ENCODE data around the gene PCBP4.
A peak's percentile ranks its signal among the peaks of the same experiment; 100 is the strongest.

The PCBP4 gene

DNA sequence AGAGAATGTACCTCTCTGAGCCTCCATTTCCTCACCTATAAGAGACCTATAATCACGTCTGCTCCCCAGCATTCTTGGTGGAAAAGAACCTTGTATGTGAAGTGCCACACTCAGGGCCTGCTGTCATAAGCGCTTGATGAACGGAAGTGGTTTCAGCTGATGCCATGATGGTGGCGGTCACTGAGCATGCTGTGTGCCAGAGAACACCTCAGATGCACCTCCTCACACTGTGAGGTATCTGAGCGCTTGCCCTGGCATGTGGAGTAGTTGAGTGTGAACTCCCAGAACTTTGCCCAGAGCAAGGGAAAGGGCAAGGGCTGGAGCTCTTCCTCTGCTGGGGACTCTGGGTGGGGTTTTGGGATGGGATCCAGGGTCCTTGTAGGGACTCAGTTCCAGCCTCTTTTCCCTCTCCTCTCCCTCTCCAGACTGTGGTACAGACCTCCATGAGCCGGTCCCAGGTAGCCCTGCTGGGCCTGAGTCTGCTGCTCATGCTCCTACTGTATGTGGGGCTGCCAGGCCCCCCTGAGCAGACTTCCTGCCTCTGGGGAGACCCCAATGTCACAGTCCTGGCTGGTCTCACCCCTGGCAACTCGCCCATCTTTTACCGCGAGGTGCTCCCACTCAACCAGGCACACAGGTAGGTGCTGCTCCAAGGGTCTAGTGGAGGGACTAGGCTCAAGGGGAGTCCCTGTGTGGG is 10.3 kb upstream of the PCBP4 start:
- H3K36me3 ChIP-seq (replicated peaks): no peaks in the 10 kb centered on the region
- no peak overlapping the region for H3K27ac ChIP-seq
- H3K27me3 ChIP-seq (replicated peaks): no peaks in the 10 kb centered on the region
- TF ChIP-seq, protein P1, sequence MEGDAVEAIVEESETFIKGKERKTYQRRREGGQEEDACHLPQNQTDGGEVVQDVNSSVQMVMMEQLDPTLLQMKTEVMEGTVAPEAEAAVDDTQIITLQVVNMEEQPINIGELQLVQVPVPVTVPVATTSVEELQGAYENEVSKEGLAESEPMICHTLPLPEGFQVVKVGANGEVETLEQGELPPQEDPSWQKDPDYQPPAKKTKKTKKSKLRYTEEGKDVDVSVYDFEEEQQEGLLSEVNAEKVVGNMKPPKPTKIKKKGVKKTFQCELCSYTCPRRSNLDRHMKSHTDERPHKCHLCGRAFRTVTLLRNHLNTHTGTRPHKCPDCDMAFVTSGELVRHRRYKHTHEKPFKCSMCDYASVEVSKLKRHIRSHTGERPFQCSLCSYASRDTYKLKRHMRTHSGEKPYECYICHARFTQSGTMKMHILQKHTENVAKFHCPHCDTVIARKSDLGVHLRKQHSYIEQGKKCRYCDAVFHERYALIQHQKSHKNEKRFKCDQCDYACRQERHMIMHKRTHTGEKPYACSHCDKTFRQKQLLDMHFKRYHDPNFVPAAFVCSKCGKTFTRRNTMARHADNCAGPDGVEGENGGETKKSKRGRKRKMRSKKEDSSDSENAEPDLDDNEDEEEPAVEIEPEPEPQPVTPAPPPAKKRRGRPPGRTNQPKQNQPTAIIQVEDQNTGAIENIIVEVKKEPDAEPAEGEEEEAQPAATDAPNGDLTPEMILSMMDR (IDR thresholded peaks at IDR 0.05; ENCODE audit: low read depth, low read length, missing control alignments): no peak
- in situ Hi-C loops (cut with HindIII; ENCODE audit: low pct_ligation_motif_present, low sequenced_read_pairs): no loop called here
- H3K4me3 ChIP-seq (ENCODE audit: low read depth, low read length): no peak overlapping the region
- no peak for DNase-seq

DNA sequence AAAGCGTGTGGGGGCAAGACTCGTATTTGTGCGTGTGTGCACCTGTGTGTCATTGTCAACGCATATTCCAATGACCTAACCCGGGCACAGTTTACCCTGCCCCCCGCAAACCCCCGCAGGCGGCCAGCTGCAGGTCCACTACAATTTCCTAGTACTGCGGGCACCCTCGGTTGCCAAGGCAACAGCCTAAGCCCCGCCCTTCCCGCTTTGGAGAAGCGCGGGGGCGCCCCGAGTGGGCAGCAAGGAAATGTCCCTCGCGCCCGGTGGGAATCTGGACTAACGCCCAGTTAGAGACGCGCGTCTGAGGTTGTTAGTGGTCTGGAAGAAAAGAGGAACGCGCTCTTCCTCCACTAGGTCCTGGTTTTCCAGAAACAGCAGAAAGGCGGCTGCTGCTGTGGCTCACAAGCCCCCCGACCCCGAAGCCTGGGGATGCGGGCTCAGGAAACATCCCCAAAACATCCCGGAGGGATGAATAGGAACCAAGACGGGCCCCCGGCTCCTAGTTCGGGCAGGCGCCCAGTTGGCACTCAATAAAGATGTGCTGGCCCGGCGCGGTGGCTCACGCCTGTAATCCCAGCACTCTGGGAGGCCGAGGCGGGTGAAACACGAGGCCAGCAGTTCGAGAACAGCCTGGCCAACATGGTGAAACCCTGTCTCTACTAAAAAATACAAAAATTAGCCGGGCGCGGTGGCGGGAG is 8.7 kb upstream of the PCBP4 start:
- TF ChIP-seq, protein P1 (IDR thresholded peaks at IDR 0.05; ENCODE audit: low read depth, low read length, missing control alignments): peak; percentile 38
- Histone ChIP-seq H3K27ac (no peak overlapping the region), H3K36me3 (replicated peaks) (no peaks in the 10 kb centered on the region), H3K4me3 (ENCODE audit: low read depth, low read length) (peak overlapping the region; percentile 56), H3K27me3 (replicated peaks) (no peaks in the 10 kb centered on the region)
- in situ Hi-C loops (cut with HindIII; ENCODE audit: low pct_ligation_motif_present, low sequenced_read_pairs): no loop called here
- DNase-seq: peak; percentile 36

DNA sequence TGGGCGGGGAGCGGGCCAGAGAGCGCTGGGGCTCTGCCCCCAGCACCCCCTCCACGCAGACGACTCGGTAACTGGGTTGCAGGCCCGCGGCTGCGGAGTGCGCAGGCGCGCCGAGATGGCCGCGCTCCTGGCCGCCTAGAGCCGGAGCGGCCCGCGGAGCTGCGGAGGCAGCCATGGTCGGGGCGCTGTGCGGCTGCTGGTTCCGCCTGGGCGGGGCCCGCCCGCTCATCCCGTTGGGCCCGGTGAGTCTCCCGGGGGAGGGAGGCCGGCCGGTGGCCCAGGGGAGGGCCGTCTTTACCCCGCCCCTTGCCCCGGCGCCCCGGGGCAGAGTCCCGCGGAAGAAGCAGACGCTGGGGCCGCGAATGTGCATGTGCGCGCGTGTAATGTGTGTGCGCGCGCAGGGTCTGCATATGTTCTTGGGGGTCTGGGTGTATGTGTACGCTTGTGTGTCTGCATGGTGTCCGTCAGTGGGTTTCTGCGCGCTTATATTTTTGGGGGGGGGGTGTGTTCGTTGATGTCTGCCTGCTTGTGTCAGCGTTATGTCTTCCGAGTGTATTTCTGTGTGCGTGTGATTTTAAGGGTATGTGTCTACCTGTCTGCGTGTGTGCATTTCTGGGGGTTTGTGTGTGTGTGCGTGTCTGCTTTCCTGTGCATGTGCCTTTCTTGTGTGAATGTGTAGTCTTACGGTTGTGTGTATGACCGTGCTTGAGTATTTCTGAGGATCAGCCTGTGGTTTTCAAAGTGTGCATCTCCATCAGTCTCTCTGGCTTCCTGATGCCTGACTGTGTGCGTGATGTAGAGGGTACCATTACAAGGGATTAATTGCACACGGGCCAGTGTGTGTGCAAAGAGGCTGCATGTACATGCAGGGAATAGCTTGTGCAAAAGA is 8.0 kb upstream of the PCBP4 start, which contains the start of gene ABHD14A:
Gene ABHD14A (plus strand): TSS at position 102 of the 889 bp plus-strand sequence. CDS start 72 bp downstream, at position 174.
- Histone ChIP-seq H3K27ac (no peak within 1 kb of the TSS), H3K36me3 (replicated peaks) (no peaks in the 10 kb centered on the region), H3K4me3 (ENCODE audit: low read depth, low read length) (peak within 1 kb of the TSS; percentile 80), H3K27me3 (replicated peaks) (no peaks in the 10 kb centered on the region)
- no peak for DNase-seq
- TF ChIP-seq, protein P1 (IDR thresholded peaks at IDR 0.05; ENCODE audit: low read depth, low read length, missing control alignments): no peak
- in situ Hi-C loops (cut with HindIII; ENCODE audit: low pct_ligation_motif_present, low sequenced_read_pairs): no loop called here

DNA sequence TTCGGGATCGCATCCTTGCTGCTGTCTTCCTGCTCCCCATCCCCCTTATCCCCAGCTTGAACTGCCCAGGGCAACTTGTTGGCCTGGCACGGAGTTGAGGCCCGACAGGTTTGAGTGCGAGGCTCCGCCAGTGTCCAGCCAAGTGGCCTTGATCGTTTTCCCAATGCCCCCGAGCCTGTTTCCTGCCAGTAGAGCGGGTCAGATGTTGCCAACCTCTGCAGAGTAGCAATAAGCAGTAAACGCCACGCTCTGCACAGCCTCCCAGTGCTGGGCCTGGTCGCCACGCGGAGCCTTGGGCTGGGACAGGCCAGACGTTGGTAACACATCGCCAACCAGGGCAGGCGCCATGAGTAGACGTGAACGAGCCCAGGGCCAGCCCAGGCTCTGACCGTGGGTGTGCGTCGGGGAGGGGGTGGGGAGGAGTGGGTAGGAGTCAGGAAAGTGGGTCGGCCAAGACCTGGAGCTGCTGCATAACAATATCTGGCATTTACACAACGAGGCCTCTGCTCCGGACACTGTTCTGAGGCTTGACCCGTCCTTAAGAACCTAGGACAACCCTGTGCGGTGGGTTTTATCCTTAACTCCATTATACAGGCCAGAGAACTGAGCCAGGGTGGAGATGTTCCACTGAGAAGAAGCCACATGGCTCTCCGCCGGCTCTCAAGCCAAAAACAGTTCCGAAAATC is 7.2 kb upstream of the PCBP4 start:
- no peaks in the 10 kb centered on the region for H3K36me3 ChIP-seq (replicated peaks)
- peak overlapping the region; percentile 80 for H3K4me3 ChIP-seq (ENCODE audit: low read depth, low read length)
- no peak for DNase-seq
- H3K27me3 ChIP-seq (replicated peaks): no peaks in the 10 kb centered on the region
- in situ Hi-C loops (cut with HindIII; ENCODE audit: low pct_ligation_motif_present, low sequenced_read_pairs): no loop called here
- TF ChIP-seq, protein P1 (IDR thresholded peaks at IDR 0.05; ENCODE audit: low read depth, low read length, missing control alignments): no peak
- no peak overlapping the region for H3K27ac ChIP-seq

DNA sequence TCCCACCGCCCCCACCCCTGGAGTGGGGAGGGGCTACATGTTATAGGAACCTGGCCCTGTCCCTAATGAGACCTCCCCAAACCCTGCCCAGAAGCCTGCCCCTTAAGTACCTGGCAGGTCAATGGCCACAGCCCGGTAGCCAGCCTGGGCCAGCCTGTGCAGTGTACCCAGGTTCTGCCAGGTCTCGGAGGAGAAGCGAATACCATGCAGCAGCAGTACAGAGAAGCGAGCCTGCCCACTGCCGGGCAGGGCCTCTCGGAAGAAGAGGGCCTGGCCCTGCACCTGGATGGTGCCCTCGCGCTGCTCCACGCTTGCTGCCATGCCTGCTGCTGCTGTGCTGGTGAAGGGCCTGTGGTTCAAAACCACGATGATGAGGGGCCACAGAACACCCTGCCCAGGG is 4.1 kb upstream of the PCBP4 start:
- Histone ChIP-seq H3K27me3 (replicated peaks) (no peaks in the 10 kb centered on the region), H3K27ac (no peak overlapping the region), H3K4me3 (ENCODE audit: low read depth, low read length) (no peak overlapping the region), H3K36me3 (replicated peaks) (no peaks in the 10 kb centered on the region)
- in situ Hi-C loops (cut with HindIII; ENCODE audit: low pct_ligation_motif_present, low sequenced_read_pairs): no loop called here
- no peak for DNase-seq
- TF ChIP-seq, protein P1 (IDR thresholded peaks at IDR 0.05; ENCODE audit: low read depth, low read length, missing control alignments): no peak
